Hepatocyte (in vitro differentiated cells): ENCODE measurements around the gene SH3TC1. TPM values are rescaled to one million over a fixed set of nuclear protein-coding genes. Genes with fewer than 3 reads are reported as not detected.
A peak's percentile ranks its signal among the peaks of the same experiment; 100 is the strongest.

Experiments
- DNase-seq: peaks from one replicate; pipeline ENCODE4 v3.0.0-alpha.2; 2016; ENCODE audit warnings: low spot score
- H2AFZ ChIP-seq: fragments of 200-600 bp; sonication (generic); 2 replicates; pipeline ENCODE4 v1.6.0; 2016; ENCODE audit warnings: antibody characterized with exemption, mild to moderate bottlenecking
- H3K27ac ChIP-seq: fragments of 200-600 bp; sonication (generic); 2 replicates; pipeline ENCODE4 v1.5.1; 2016; ENCODE audit warnings: mild to moderate bottlenecking
- H3K27me3 ChIP-seq: fragments of 200-600 bp; sonication (generic); 2 replicates; pipeline ENCODE4 v1.6.1; 2016
- H3K36me3 ChIP-seq: fragments of 200-600 bp; sonication (generic); replicated peaks from 2 replicates; pipeline ENCODE4 v1.5.1; 2016; ENCODE audit warnings: low read depth; ENCODE audit not compliant: insufficient read depth
- H3K4me1 ChIP-seq: fragments of 200-600 bp; sonication (generic); 2 replicates; pipeline ENCODE4 v1.5.1; 2016; ENCODE audit warnings: mild to moderate bottlenecking, moderate library complexity; ENCODE audit not compliant: insufficient read depth
- H3K4me2 ChIP-seq: fragments of 200-600 bp; sonication (generic); 2 replicates; pipeline ENCODE4 v1.6.0; 2016
- H3K4me3 ChIP-seq: fragments of 200-600 bp; sonication (generic); 2 replicates; pipeline ENCODE4 v1.5.1; 2016; ENCODE audit warnings: mild to moderate bottlenecking
- H3K79me2 ChIP-seq: fragments of 200-600 bp; sonication (generic); 2 replicates; pipeline ENCODE4 v1.6.0; 2017; ENCODE audit warnings: mild to moderate bottlenecking
- H3K9me2 ChIP-seq: fragments of 200-600 bp; sonication (generic); replicated peaks from 2 replicates; pipeline ENCODE4 v1.6.0; 2017; ENCODE audit warnings: mild to moderate bottlenecking; ENCODE audit not compliant: insufficient read depth
- H3K9me3 ChIP-seq: fragments of 200-600 bp; sonication (generic); 2 replicates; pipeline ENCODE4 v1.5.1; 2016; ENCODE audit warnings: low read depth, mild to moderate bottlenecking
- H4K20me1 ChIP-seq: fragments of 200-600 bp; sonication (generic); 2 replicates; pipeline ENCODE4 v1.6.0; 2016; ENCODE audit warnings: mild to moderate bottlenecking; ENCODE audit not compliant: insufficient read depth, poor library complexity, severe bottlenecking
- EZH2 ChIP-seq: fragments of 200-600 bp; sonication (generic); IDR thresholded peaks from 2 replicates; pipeline ENCODE4 v1.6.1; 2016; ENCODE audit warnings: antibody characterized with exemption, mild to moderate bottlenecking, borderline replicate concordance
- EZH2phosphoT487 ChIP-seq: fragments of 200-600 bp; sonication (generic); IDR thresholded peaks from one replicate; pipeline ENCODE4 v1.6.1; 2018; ENCODE audit warnings: antibody characterized with exemption, mild to moderate bottlenecking, low read depth, moderate library complexity; ENCODE audit not compliant: unreplicated experiment, severe bottlenecking
- WGBS: methylation state at CpG from one replicate; pipeline ENCODE4 v1.1.6; 2016; ENCODE audit warnings: low lambda C conversion rate; ENCODE audit errors: missing lambda C conversion rate; 5-methylcytosine and 5-hydroxymethylcytosine counted together
- polyA plus RNA-seq: library from polyadenylated mRNA; unstranded; fragments of >200 nt; fragmentation: Nextera tagmentation; extraction: Ambion mirVana; gene quantifications from 2 replicates; pipeline ENCODE4 v1.2.1, GENCODE V29; 2016
- total RNA-seq: library from RNA; depleted of rRNA; stranded (reverse); fragments of >200 nt; gene quantifications from 2 replicates; pipeline ENCODE4 v1.2.3, GENCODE V29; 2014
- TF ChIP-seq, protein P1 (sequence below): fragments of 200-600 bp; sonication (generic); IDR thresholded peaks from 2 replicates; pipeline ENCODE4 v1.5.1; 2016; ENCODE audit warnings: antibody characterized with exemption, mild to moderate bottlenecking; ENCODE audit not compliant: poor library complexity

The SH3TC1 gene
- total and polyA plus RNA-seq, 2 experiments from 2014 or later, result 30.3 to 35.4 TPM

DNA sequence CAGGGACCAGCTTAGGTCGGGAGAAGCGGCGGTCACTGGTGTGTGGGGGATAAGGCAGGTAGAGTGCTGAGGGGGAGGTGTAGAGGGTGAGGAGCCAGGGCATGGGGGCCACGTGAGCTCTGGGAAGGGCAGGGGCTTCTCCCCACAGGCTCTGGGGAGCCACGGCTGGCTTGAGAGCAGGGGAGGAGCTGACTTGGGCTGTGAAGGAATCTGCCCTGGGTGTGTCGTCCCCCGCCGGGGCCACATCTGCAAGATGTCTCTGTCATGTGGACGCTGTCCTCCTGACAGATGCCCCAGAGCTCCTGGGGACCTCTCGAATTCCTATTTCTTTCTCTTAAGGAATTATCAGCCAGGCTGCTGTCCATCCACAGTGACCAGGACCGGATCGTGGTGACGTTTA lies 15.0 kb downstream of the SH3TC1 start:
- DNase-seq, result no peak
- 70% methylated on average over 10 of the region's 13 CpGs for WGBS
- no peaks in the 10 kb centered on the region for H3K79me2 ChIP-seq

DNA sequence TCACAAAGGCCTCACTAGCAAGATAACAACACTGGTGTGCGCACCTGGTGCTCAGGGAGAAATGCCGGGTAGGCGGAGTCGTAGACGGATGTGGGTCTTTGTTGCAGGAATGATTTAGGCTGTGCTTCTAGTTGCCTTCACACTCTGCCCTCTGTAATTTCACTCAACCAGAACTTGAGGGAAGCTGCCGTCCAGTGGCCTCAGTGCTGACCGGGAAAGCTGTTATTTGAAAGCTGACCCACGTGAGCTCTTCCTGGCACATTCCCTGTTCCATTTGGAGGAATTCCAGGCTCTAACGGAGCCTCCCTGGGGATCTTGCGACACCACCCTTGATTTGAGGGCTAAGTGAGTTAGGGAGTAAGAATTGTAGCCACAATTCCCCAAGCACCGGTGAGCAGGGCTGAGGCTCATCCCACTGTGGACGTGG lies 15.9 kb downstream of the SH3TC1 start:
- H3K36me3 ChIP-seq, result no peaks in the 10 kb centered on the region
- WGBS, result 62% methylated on average over 12 of the region's 12 CpGs
- no peaks in the 10 kb centered on the region for H3K9me3 ChIP-seq
- DNase-seq, result peak; percentile 46
- no peak overlapping the region for H3K4me2 ChIP-seq
- H3K4me3 ChIP-seq, result no peak overlapping the region
- TF ChIP-seq EZH2phosphoT487 (no peak), EZH2 (no peak)
- TF ChIP-seq, protein P1, sequence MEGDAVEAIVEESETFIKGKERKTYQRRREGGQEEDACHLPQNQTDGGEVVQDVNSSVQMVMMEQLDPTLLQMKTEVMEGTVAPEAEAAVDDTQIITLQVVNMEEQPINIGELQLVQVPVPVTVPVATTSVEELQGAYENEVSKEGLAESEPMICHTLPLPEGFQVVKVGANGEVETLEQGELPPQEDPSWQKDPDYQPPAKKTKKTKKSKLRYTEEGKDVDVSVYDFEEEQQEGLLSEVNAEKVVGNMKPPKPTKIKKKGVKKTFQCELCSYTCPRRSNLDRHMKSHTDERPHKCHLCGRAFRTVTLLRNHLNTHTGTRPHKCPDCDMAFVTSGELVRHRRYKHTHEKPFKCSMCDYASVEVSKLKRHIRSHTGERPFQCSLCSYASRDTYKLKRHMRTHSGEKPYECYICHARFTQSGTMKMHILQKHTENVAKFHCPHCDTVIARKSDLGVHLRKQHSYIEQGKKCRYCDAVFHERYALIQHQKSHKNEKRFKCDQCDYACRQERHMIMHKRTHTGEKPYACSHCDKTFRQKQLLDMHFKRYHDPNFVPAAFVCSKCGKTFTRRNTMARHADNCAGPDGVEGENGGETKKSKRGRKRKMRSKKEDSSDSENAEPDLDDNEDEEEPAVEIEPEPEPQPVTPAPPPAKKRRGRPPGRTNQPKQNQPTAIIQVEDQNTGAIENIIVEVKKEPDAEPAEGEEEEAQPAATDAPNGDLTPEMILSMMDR, result no peak
- no peak overlapping the region for H3K27ac ChIP-seq
- no peaks in the 10 kb centered on the region for H4K20me1 ChIP-seq
- H3K9me2 ChIP-seq, result no peaks in the 10 kb centered on the region
- H3K27me3 ChIP-seq, result no peaks in the 10 kb centered on the region
- H2AFZ ChIP-seq, result no peak overlapping the region
- H3K79me2 ChIP-seq, result no peaks in the 10 kb centered on the region
- no peaks in the 10 kb centered on the region for H3K4me1 ChIP-seq

More for the DNA sequence above, 15.0 kb downstream of the SH3TC1 start:
- TF ChIP-seq EZH2phosphoT487 (no peak), EZH2 (no peak)
- TF ChIP-seq, protein P1, result no peak
- H3K36me3 ChIP-seq, result no peaks in the 10 kb centered on the region
- H3K27me3 ChIP-seq, result no peaks in the 10 kb centered on the region
- no peak overlapping the region for H3K27ac ChIP-seq
- H3K9me3 ChIP-seq, result no peaks in the 10 kb centered on the region
- no peaks in the 10 kb centered on the region for H3K4me1 ChIP-seq
- H3K4me3 ChIP-seq, result no peak overlapping the region
- H3K4me2 ChIP-seq, result no peak overlapping the region
- H2AFZ ChIP-seq, result no peak overlapping the region
- H3K9me2 ChIP-seq, result no peaks in the 10 kb centered on the region
- no peaks in the 10 kb centered on the region for H4K20me1 ChIP-seq

DNA sequence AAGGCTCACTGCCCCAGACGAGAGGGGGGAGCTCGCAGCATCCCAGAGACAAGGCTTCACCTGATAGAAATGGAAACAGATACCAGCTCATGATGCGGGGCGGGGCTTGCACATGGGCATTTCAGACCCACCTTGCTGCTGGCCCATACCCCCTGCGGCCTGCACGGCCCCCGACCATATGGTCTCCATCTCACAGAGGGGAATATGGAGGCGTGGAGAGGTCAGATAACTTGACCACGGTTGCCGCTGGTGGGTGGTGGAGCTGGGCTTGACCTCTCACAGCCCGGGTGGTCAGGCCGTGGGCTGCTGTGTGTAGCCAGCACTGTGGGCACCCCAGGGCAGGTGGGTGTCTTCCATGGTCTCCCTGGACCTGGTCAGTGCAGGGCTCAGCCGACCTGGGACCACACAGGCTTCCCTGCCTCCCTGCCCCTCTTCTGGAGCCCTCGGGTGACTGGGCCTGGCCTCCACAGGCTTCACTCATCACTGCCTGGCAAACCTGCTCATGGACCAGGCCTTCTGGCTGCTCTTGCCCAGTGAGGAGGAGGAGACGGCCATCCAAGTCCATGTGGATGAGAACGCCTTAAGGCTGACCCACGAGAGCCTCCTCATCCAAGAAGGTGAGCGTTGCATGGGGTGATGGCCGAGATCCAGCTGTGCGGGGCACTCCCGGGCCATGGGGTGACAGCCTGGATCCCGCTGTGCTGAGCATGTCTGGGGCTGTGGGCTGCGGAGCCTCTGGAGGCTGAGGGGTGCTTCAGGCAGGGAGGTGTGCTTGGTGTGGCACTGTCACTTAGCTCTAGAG lies 16.8 kb downstream of the SH3TC1 start:
- Histone ChIP-seq H3K27ac (no peak overlapping the region), H3K27me3 (no peaks in the 10 kb centered on the region), H3K36me3 (no peaks in the 10 kb centered on the region), H3K9me3 (no peaks in the 10 kb centered on the region), H2AFZ (no peak overlapping the region), H3K4me3 (no peak overlapping the region), H3K4me1 (no peaks in the 10 kb centered on the region), H3K79me2 (no peaks in the 10 kb centered on the region), H4K20me1 (no peaks in the 10 kb centered on the region), H3K4me2 (no peak overlapping the region), H3K9me2 (no peaks in the 10 kb centered on the region)
- TF ChIP-seq EZH2phosphoT487, result no peak
- no peak for DNase-seq
- WGBS, result 97% methylated on average over 23 of the region's 23 CpGs

DNA sequence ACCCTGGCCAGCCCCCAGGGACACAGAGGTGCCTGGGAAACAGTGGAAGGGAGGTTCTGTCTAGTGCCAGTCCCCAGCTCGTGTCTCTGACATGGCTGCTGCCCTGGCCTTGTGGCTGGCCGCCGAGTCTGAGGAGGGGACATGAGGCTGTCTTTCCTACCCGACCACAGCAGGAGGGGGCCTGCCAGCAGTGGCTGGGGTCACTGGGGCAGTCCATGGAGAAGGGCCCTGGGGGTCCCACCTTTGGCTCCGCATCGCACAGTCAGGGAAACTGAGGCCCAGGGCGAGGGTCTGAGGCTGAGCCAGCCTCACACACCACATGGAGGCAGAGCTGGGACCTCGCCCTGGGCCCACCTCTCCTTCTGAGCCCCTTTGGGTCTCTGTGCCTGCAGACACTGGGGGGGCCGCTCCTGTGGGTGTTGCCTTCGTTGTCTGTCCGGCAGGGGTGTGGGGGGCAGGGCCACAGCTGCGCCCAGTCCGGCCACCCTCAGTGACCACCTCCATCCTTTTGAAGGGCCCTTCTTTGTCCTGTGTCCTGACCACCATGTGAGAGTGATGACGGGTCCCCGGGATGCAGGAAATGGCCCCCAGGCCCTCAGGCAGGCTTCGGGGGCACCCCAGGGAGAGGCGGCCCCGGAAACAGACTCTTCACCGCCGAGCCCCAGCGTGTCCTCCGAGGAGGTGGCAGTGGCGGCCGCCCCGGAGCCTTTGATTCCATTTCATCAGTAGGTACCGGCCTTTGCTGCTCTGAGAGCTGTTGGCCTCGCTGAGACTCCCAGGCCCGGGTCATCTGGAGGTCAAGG lies 17.6 kb downstream of the SH3TC1 start:
- DNase-seq, result no peak
- no peaks in the 10 kb centered on the region for H3K36me3 ChIP-seq
- H4K20me1 ChIP-seq, result no peaks in the 10 kb centered on the region
- H3K4me3 ChIP-seq, result no peak overlapping the region
- H3K79me2 ChIP-seq, result no peaks in the 10 kb centered on the region
- TF ChIP-seq EZH2phosphoT487 (no peak), EZH2 (no peak)
- TF ChIP-seq, protein P1, result no peak
- 87% methylated on average over 28 of the region's 28 CpGs for WGBS
- no peaks in the 10 kb centered on the region for H3K9me3 ChIP-seq
- H2AFZ ChIP-seq, result no peak overlapping the region
- no peaks in the 10 kb centered on the region for H3K4me1 ChIP-seq
- no peaks in the 10 kb centered on the region for H3K9me2 ChIP-seq
- no peak overlapping the region for H3K27ac ChIP-seq
- no peak overlapping the region for H3K4me2 ChIP-seq
- H3K27me3 ChIP-seq, result no peaks in the 10 kb centered on the region
